ENCODE measurements around the gene TAGLN3.

TAGLN3 gene

DNA sequence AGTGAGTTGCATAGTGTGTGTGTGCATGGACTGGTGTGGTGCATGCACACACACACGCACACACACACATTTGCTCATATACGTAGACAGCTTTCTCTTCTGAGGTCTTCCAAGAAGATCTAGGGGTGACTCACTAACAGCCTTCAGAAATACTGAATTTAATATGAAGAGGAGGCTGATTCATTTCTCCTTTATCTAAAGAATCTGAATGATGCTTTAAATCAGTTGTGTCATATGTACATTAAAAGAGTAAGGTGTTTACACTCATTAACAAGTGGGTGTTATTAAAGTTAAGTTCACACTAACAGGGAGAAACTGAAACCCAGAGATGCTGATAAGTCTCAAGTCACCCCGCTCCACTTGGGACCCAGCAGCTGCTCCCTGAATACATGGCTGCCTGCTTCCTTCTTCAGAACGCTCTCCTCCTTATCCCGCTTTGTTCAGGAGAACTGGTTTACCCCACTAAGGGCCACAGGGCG is 57.8 kb downstream of the TAGLN3 start:
- DNase-seq = no peak

DNA sequence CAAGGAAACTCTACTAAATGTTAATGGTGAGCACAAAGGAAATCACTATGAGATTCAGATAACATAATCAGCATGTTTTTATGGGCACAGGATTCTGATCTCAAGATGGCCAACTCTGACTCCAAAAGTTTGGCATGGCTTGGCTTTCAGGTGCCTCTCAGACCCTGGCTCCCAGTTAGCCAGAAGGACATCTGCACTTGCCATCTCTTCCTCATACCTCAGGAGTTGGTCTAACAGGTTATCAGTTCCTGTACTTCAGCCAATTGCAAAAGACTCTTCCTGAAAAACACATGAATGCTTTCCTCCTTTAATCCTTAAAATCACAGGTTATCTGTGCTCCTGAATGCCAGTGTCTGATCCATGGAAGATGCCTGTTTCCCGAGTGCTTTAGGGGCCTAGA is 60.8 kb downstream of the TAGLN3 start:
- DNase-seq = no peak

DNA sequence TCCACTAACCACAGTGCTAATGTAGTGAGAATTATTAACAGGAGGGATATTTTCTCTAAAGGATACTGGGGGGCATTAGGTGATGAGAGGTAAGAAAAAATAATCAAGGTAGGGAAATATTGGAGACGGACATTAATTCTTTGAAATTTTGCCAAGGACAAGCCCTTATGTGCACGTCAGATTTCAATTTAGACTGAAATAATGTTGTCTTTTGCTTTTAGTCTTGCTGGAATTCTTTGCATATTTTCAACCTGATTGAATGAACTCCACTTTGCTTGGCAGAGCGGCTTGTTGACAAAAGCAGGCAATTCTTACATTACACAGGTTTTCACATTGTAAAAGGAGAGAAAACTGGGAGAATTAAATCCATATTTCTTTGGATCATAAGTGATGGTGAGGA is 62.4 kb downstream of the TAGLN3 start:
- no peak for DNase-seq
